CD8-positive, alpha-beta memory T cell (primary cell): ENCODE data around the gene FARS2. TPM values are rescaled to one million over a fixed set of nuclear protein-coding genes. Genes with fewer than 3 reads are reported as not detected.

Experiments used
- CTCF ChIA-PET: fragments of 350-600 bp; sonication (Branson Sonifier 250); formaldehyde crosslinking; loops from one replicate; lab custom pipeline; 2021; ENCODE audit warnings: antibody characterized with exemption; lab: Charles Lee
- POLR2A ChIA-PET: fragments of 350-600 bp; sonication (Branson Sonifier 250); formaldehyde crosslinking; loops from one replicate; lab custom pipeline; 2021; ENCODE audit warnings: antibody characterized with exemption; lab: Charles Lee
- DNase-seq, 5 donors: peaks; one replicate each; pipeline versions ENCODE4 v3.0.0 to v3.0.0-alpha.2; 2020 to 2022; ENCODE audit warnings: mixed read lengths in 1 of 5
- H3K27ac ChIP-seq: one replicate; pipeline ENCODE4 v1.7.0; 2013; ENCODE audit warnings: low read depth, mild to moderate bottlenecking, low read length, moderate library complexity
- H3K27me3 ChIP-seq: 2 replicates; pipeline ENCODE4 v1.7.0; 2013; ENCODE audit warnings: low read length, mild to moderate bottlenecking; ENCODE audit not compliant: insufficient read depth, poor library complexity, severe bottlenecking
- H3K36me3 ChIP-seq: 2 replicates; pipeline ENCODE4 v1.7.0; 2013; ENCODE audit warnings: mild to moderate bottlenecking, low read length, moderate library complexity; ENCODE audit not compliant: insufficient read depth
- H3K4me1 ChIP-seq: 2 replicates; pipeline ENCODE4 v1.7.0; 2013; ENCODE audit warnings: mild to moderate bottlenecking, low read length, moderate library complexity; ENCODE audit not compliant: insufficient read depth
- H3K4me3 ChIP-seq: 2 replicates; pipeline ENCODE4 v1.7.0; 2013; ENCODE audit warnings: mild to moderate bottlenecking, low read length
- H3K9me3 ChIP-seq: 2 replicates; pipeline ENCODE4 v1.7.0; 2013; ENCODE audit warnings: mild to moderate bottlenecking, low read length
- H3K27ac Mint-ChIP-seq, 8 donors: one replicate each; pipeline ENCODE4 v1.8.0; 2020 to 2021; ENCODE audit warnings: mixed read lengths in 8 of 8, mild to moderate bottlenecking in 6 of 8, inconsistent platforms in 3 of 8, moderate library complexity in 3 of 8
- H3K27me3 Mint-ChIP-seq, 2 donors: one replicate each; pipeline ENCODE4 v1.8.0; 2020 to 2021; ENCODE audit warnings: mixed read lengths in 2 of 2, mild to moderate bottlenecking in 1 of 2, moderate library complexity in 1 of 2
- H3K36me3 Mint-ChIP-seq, 3 donors: one replicate each; pipeline ENCODE4 v1.8.0; 2020 to 2021; ENCODE audit warnings: mixed read lengths in 3 of 3, inconsistent platforms in 1 of 3, mild to moderate bottlenecking in 1 of 3
- H3K4me1 Mint-ChIP-seq, 3 donors: one replicate each; pipeline ENCODE4 v1.8.0; 2020 to 2021; ENCODE audit warnings: mixed read lengths in 3 of 3, inconsistent platforms in 1 of 3, mild to moderate bottlenecking in 1 of 3
- H3K4me3 Mint-ChIP-seq, 7 donors: one replicate each; pipeline ENCODE4 v1.8.0; 2020 to 2021; ENCODE audit warnings: mixed read lengths in 7 of 7, mild to moderate bottlenecking in 6 of 7, moderate library complexity in 4 of 7, inconsistent platforms in 2 of 7
- H3K9me3 Mint-ChIP-seq, 5 donors: one replicate each; pipeline ENCODE4 v1.8.0; 2020 to 2022; ENCODE audit warnings: mixed read lengths in 5 of 5, mild to moderate bottlenecking in 3 of 5, moderate library complexity in 2 of 5, inconsistent platforms in 1 of 5
- polyA plus RNA-seq: library from polyadenylated mRNA; unstranded; fragments of 300-500 nt; fragmentation: Illumina TruSeq; gene quantifications from one replicate; pipeline ENCODE4 v1.2.3, GENCODE V29; 2021
- total RNA-seq, 2 experiments: library from RNA; stranded (reverse); gene quantifications; one replicate each; pipeline ENCODE4 v1.2.3, GENCODE V29; 2021

Gene FARS2
- total and polyA plus RNA-seq, 3 experiments from 2014 or later: 24.5 to 26.0 (median 24.9) TPM

DNA sequence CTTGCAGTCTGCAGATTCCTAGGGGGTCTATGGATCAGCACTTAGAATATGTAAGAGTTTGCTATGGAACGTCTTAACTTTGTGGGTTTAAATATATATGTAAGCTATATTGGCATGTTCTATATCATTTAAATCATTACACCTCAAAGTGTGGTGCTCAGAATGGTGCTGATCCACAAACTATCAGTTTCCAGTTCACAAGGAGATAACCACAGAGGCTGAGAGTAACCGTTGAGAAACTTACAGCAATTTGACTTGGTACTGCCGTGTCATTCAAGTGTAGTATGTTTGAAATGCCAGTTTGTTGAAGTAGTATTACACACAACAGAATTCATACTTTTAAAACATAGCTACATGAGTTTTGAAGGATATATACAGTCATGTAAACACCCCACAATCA is 279.7 kb downstream of the FARS2 start:
- Mint-ChIP-seq H3K4me1 (peaks cover 0 to 11% (median 7%) of the 10 kb centered on the region in 3 donors), H3K27ac (peak overlapping the region in 1 of 8 donors; percentile 2), H3K9me3 (no peaks in the 10 kb centered on the region), H3K27me3 (no peaks in the 10 kb centered on the region), H3K36me3 (peaks cover 21 to 22% (median 21%) of the 10 kb centered on the region in 3 donors), H3K4me3 (no peak overlapping the region)
- no peaks in the 10 kb centered on the region for H3K36me3 ChIP-seq
- no peaks in the 10 kb centered on the region for H3K9me3 ChIP-seq
- H3K4me3 ChIP-seq: no peak overlapping the region
- H3K4me1 ChIP-seq: no peaks in the 10 kb centered on the region
- no peak for DNase-seq
- POLR2A ChIA-PET: no interaction called here
- no peaks in the 10 kb centered on the region for H3K27me3 ChIP-seq
- CTCF ChIA-PET: no interaction called here
- H3K27ac ChIP-seq: no peak overlapping the region

GRCh38 chr6:5541751-5542432 is 280.6 kb downstream of the FARS2 start:
- Histone ChIP-seq H3K4me1 (no peaks in the 10 kb centered on the region), H3K27me3 (no peaks in the 10 kb centered on the region), H3K4me3 (no peak overlapping the region), H3K36me3 (no peaks in the 10 kb centered on the region), H3K27ac (no peak overlapping the region), H3K9me3 (no peaks in the 10 kb centered on the region)
- peaks cover 24 to 26% (median 26%) of the 10 kb centered on the region in 3 donors for H3K36me3 Mint-ChIP-seq
- H3K4me3 Mint-ChIP-seq: no peak overlapping the region
- ChIA-PET POLR2A (no interaction called here), CTCF (no interaction called here)
- H3K9me3 Mint-ChIP-seq: no peaks in the 10 kb centered on the region
- H3K27ac Mint-ChIP-seq: no peak overlapping the region
- H3K4me1 Mint-ChIP-seq: peaks cover 0 to 11% (median 7%) of the 10 kb centered on the region in 3 donors
- H3K27me3 Mint-ChIP-seq: no peaks in the 10 kb centered on the region
- DNase-seq: no peak

GRCh38 chr6:5547556-5547955 is 286.2 kb downstream of the FARS2 start:
- Mint-ChIP-seq H3K27ac (no peak overlapping the region), H3K4me3 (no peak overlapping the region), H3K4me1 (no peaks in the 10 kb centered on the region), H3K27me3 (no peaks in the 10 kb centered on the region), H3K9me3 (peaks cover 1 to 11% (median 5%) of the 10 kb centered on the region in 5 donors), H3K36me3 (peaks cover 37 to 56% (median 55%) of the 10 kb centered on the region in 3 donors)
- no peaks in the 10 kb centered on the region for H3K9me3 ChIP-seq
- POLR2A ChIA-PET: no interaction called here
- no peaks in the 10 kb centered on the region for H3K36me3 ChIP-seq
- CTCF ChIA-PET: no interaction called here
- no peak for DNase-seq
- H3K27ac ChIP-seq: no peak overlapping the region
- no peaks in the 10 kb centered on the region for H3K4me1 ChIP-seq
- no peak overlapping the region for H3K4me3 ChIP-seq
- no peaks in the 10 kb centered on the region for H3K27me3 ChIP-seq

- no peak overlapping the region for H3K4me3 ChIP-seq
- H3K4me1 ChIP-seq: no peaks in the 10 kb centered on the region
- H3K9me3 ChIP-seq: no peaks in the 10 kb centered on the region
- no peaks in the 10 kb centered on the region for H3K27me3 Mint-ChIP-seq
- no peak overlapping the region for H3K27ac Mint-ChIP-seq
- H3K4me1 Mint-ChIP-seq: no peaks in the 10 kb centered on the region
- peaks cover 1 to 11% (median 5%) of the 10 kb centered on the region in 5 donors for H3K9me3 Mint-ChIP-seq
- ChIA-PET POLR2A (no interaction called here), CTCF (no interaction called here)
- H3K4me3 Mint-ChIP-seq: no peak overlapping the region
- H3K27ac ChIP-seq: no peak overlapping the region
- peaks cover 30 to 46% (median 44%) of the 10 kb centered on the region in 3 donors for H3K36me3 Mint-ChIP-seq
- DNase-seq: no peak
- no peaks in the 10 kb centered on the region for H3K27me3 ChIP-seq
- no peaks in the 10 kb centered on the region for H3K36me3 ChIP-seq
These were observed 289.3 kb downstream of the FARS2 start for GRCh38 chr6:5550631-5551030.

DNA sequence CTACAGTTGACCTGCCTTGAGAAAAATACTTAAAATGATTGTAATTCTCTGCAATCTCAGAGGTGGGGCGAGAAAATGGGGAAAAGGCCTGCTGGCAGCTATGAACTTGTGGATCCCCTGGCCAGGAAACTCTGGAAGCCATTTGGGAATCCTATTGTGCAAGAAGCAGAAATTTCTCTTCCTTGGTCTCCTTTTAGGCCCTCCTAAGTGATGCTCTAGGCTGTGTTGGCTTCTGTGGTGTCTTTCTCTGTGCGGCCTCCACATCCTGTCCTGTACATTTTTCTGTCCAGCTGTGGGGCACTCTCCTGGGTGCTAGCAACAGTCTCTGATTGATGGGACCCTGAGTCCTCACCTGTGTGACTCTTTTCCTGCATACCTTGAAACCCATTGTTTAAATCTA is 290.9 kb downstream of the FARS2 start:
- no peak overlapping the region for H3K27ac ChIP-seq
- Mint-ChIP-seq H3K27me3 (no peaks in the 10 kb centered on the region), H3K4me1 (no peaks in the 10 kb centered on the region), H3K27ac (no peak overlapping the region), H3K36me3 (peaks cover 24 to 37% (median 37%) of the 10 kb centered on the region in 3 donors), H3K4me3 (no peak overlapping the region), H3K9me3 (peaks cover 1 to 11% (median 5%) of the 10 kb centered on the region in 5 donors)
- no peak overlapping the region for H3K4me3 ChIP-seq
- CTCF ChIA-PET: no interaction called here
- no peaks in the 10 kb centered on the region for H3K9me3 ChIP-seq
- no peaks in the 10 kb centered on the region for H3K4me1 ChIP-seq
- POLR2A ChIA-PET: no interaction called here
- H3K27me3 ChIP-seq: no peaks in the 10 kb centered on the region
- DNase-seq: no peak
- H3K36me3 ChIP-seq: no peaks in the 10 kb centered on the region

- Histone ChIP-seq H3K27ac (no peak overlapping the region), H3K36me3 (no peaks in the 10 kb centered on the region), H3K9me3 (no peaks in the 10 kb centered on the region), H3K4me3 (no peak overlapping the region), H3K27me3 (no peaks in the 10 kb centered on the region), H3K4me1 (no peaks in the 10 kb centered on the region)
- no peak for DNase-seq
- Mint-ChIP-seq H3K4me3 (no peak overlapping the region), H3K27me3 (no peaks in the 10 kb centered on the region), H3K4me1 (peaks cover 0 to 3% (median 0%) of the 10 kb centered on the region in 3 donors), H3K36me3 (peaks cover 16 to 28% (median 25%) of the 10 kb centered on the region in 3 donors), H3K27ac (peak overlapping the region in 1 of 8 donors; percentile 47), H3K9me3 (peaks cover 1 to 8% (median 3%) of the 10 kb centered on the region in 5 donors)
- ChIA-PET POLR2A (no interaction called here), CTCF (no interaction called here)
These were observed 292.5 kb downstream of the FARS2 start for GRCh38 chr6:5553767-5554166.

GRCh38 chr6:5554226-5554625 is 292.9 kb downstream of the FARS2 start:
- peaks cover 16 to 27% (median 25%) of the 10 kb centered on the region in 3 donors for H3K36me3 Mint-ChIP-seq
- peak overlapping the region in 3 of 8 donors; percentile 3 to 77 (median 47) for H3K27ac Mint-ChIP-seq
- POLR2A ChIA-PET: no interaction called here
- H3K9me3 Mint-ChIP-seq: peaks cover 1 to 7% (median 3%) of the 10 kb centered on the region in 5 donors
- no peak overlapping the region for H3K4me3 Mint-ChIP-seq
- peaks cover 0 to 3% (median 0%) of the 10 kb centered on the region in 3 donors for H3K4me1 Mint-ChIP-seq
- CTCF ChIA-PET: no interaction called here
- no peaks in the 10 kb centered on the region for H3K27me3 Mint-ChIP-seq
- no peaks in the 10 kb centered on the region for H3K27me3 ChIP-seq
- no peak overlapping the region for H3K27ac ChIP-seq
- H3K9me3 ChIP-seq: no peaks in the 10 kb centered on the region
- no peak for DNase-seq
- H3K4me3 ChIP-seq: no peak overlapping the region
- no peaks in the 10 kb centered on the region for H3K4me1 ChIP-seq
- no peaks in the 10 kb centered on the region for H3K36me3 ChIP-seq

- peaks cover 10 to 11% (median 10%) of the 10 kb centered on the region in 3 donors for H3K36me3 Mint-ChIP-seq
These were observed 294.7 kb downstream of the FARS2 start for GRCh38 chr6:5556011-5556410.

More at GRCh38 chr6:5556011-5556410, 294.7 kb downstream of the FARS2 start:
- Histone ChIP-seq H3K27ac (no peak overlapping the region), H3K27me3 (no peaks in the 10 kb centered on the region), H3K4me1 (no peaks in the 10 kb centered on the region), H3K4me3 (no peak overlapping the region), H3K9me3 (no peaks in the 10 kb centered on the region), H3K36me3 (no peaks in the 10 kb centered on the region)
- ChIA-PET CTCF (no interaction called here), POLR2A (no interaction called here)
- Mint-ChIP-seq H3K4me1 (peaks cover 0 to 3% (median 0%) of the 10 kb centered on the region in 3 donors), H3K4me3 (no peak overlapping the region), H3K27ac (no peak overlapping the region), H3K27me3 (no peaks in the 10 kb centered on the region), H3K9me3 (peaks cover 0 to 3% (median 0%) of the 10 kb centered on the region in 5 donors)
- DNase-seq: no peak
